A673 (cell line): ENCODE measurements around the gene MAT2B. TPM values are rescaled to one million over a fixed set of nuclear protein-coding genes. Genes with fewer than 3 reads are reported as not detected.

ENCODE experiments used
- BruUV-seq: library from RNA; stranded (reverse); fragments of 400-500 nt; replicated peaks from 2 replicates; lab custom pipeline; 2021; lab: Mats Ljungman, UMichigan
- CTCF ChIA-PET: fragments of 300-600 bp; sonication (Branson Sonifier 250); formaldehyde crosslinking; loops from one replicate; lab custom pipeline; 2022; ENCODE audit warnings: antibody characterized with exemption; lab: Charles Lee
- POLR2A ChIA-PET: fragments of 300-600 bp; sonication (Branson Sonifier 250); formaldehyde crosslinking; loops from one replicate; lab custom pipeline; 2022; ENCODE audit warnings: antibody characterized with exemption; ENCODE audit not compliant: low non-redundant PET; lab: Charles Lee
- DNase-seq: peaks from one replicate; pipeline ENCODE4 v3.0.0-alpha.2; 2015; ENCODE audit warnings: low spot score
- H3K27ac ChIP-seq: fragments of 200-600 bp; sonication (generic); 2 replicates; pipeline ENCODE4 v1.5.1; 2016; ENCODE audit warnings: mixed run types, low read depth, mild to moderate bottlenecking, mixed read lengths, antibody characterized with exemption, low read length; ENCODE audit not compliant: poor library complexity, severe bottlenecking
- H3K27me3 ChIP-seq: fragments of 200-600 bp; sonication (generic); replicated peaks from 2 replicates; pipeline ENCODE4 v1.6.1; 2017; ENCODE audit warnings: mixed run types, low read depth, mild to moderate bottlenecking, mixed read lengths, antibody characterized with exemption, low read length; ENCODE audit not compliant: insufficient read depth, poor library complexity
- H3K36me3 ChIP-seq: fragments of 200-600 bp; sonication (generic); 2 replicates; pipeline ENCODE4 v1.6.1; 2016; ENCODE audit warnings: mixed run types, mild to moderate bottlenecking, mixed read lengths, antibody characterized with exemption, low read length; ENCODE audit not compliant: insufficient read depth, poor library complexity, severe bottlenecking
- H3K4me1 ChIP-seq: fragments of 200-600 bp; sonication (generic); 2 replicates; pipeline ENCODE4 v1.6.1; 2017; ENCODE audit warnings: mixed run types, mild to moderate bottlenecking, mixed read lengths, antibody characterized with exemption, low read length; ENCODE audit not compliant: insufficient read depth, poor library complexity, severe bottlenecking
- H3K4me3 ChIP-seq: fragments of 200-600 bp; sonication (generic); 2 replicates; pipeline ENCODE4 v1.5.1; 2016; ENCODE audit warnings: low read depth, mixed run types, mild to moderate bottlenecking, mixed read lengths, low read length; ENCODE audit not compliant: poor library complexity, severe bottlenecking
- H3K9me3 ChIP-seq: fragments of 200-600 bp; sonication (generic); 2 replicates; pipeline ENCODE4 v1.6.1; 2016; ENCODE audit warnings: mixed run types, low read depth, mild to moderate bottlenecking, mixed read lengths, antibody characterized with exemption, low read length; ENCODE audit not compliant: poor library complexity, severe bottlenecking
- CTCF ChIP-seq: fragments of 300-800, 200-600 bp; sonication (generic); conservative IDR thresholded peaks from 2 replicates; pipeline ENCODE4 v1.5.1; 2017; ENCODE audit warnings: low read depth, mild to moderate bottlenecking, antibody characterized with exemption, low read length, moderate library complexity, mixed read lengths
- EZH2 ChIP-seq: fragments of 200-600 bp; sonication (generic); IDR thresholded peaks from 2 replicates; pipeline ENCODE4 v1.6.1; 2017; ENCODE audit warnings: borderline replicate concordance, low read depth, mild to moderate bottlenecking, mixed read lengths, antibody characterized with exemption, low read length; ENCODE audit not compliant: poor library complexity, severe bottlenecking
- intact Hi-C: fragments of 100-400 bp; cut with micrococcal nuclease; formaldehyde crosslinking; loops from one replicate; pipeline ENCODE4 v1.10.0; 2022; ENCODE audit not compliant: unreplicated experiment
- total RNA-seq: library from RNA; stranded (reverse); gene quantifications from 2 replicates; pipeline ENCODE4 v1.2.3, GENCODE V29; 2021

Gene MAT2B
- total RNA-seq, 1 experiment from 2014 or later = 49.9 TPM

GRCh38 chr5:163532171-163533084 lies 27.0 kb downstream of the MAT2B start:
- no TSS peak for BruUV-seq
- TF ChIP-seq CTCF (no peak), EZH2 (no peak)
- ChIA-PET CTCF (no interaction called here), POLR2A (no interaction called here)
- no peaks in the 10 kb centered on the region for H3K36me3 ChIP-seq
- no peaks in the 10 kb centered on the region for H3K9me3 ChIP-seq
- H3K4me1 ChIP-seq = no peaks in the 10 kb centered on the region
- intact Hi-C loops = no loop called here
- no peak overlapping the region for H3K4me3 ChIP-seq
- no peak for DNase-seq
- no peaks in the 10 kb centered on the region for H3K27me3 ChIP-seq
- no peak overlapping the region for H3K27ac ChIP-seq

GRCh38 chr5:163533223-163533622 lies 27.8 kb downstream of the MAT2B start:
- intact Hi-C loops = no loop called here
- Histone ChIP-seq H3K27ac (no peak overlapping the region), H3K4me1 (no peaks in the 10 kb centered on the region), H3K9me3 (no peaks in the 10 kb centered on the region), H3K4me3 (no peak overlapping the region), H3K36me3 (no peaks in the 10 kb centered on the region), H3K27me3 (no peaks in the 10 kb centered on the region)
- no TSS peak for BruUV-seq
- DNase-seq = no peak
- ChIA-PET POLR2A (no interaction called here), CTCF (no interaction called here)
- TF ChIP-seq CTCF (no peak), EZH2 (no peak)

- no TSS peak for BruUV-seq
- Histone ChIP-seq H3K36me3 (no peaks in the 10 kb centered on the region), H3K27ac (no peak overlapping the region), H3K4me3 (no peak overlapping the region), H3K4me1 (no peaks in the 10 kb centered on the region), H3K9me3 (no peaks in the 10 kb centered on the region), H3K27me3 (no peaks in the 10 kb centered on the region)
- intact Hi-C loops = no loop called here
- no peak for TF ChIP-seq CTCF
- TF ChIP-seq EZH2 = no peak
- POLR2A ChIA-PET = no interaction called here
- CTCF ChIA-PET = no interaction called here
- no peak for DNase-seq
Measured at GRCh38 chr5:163534492-163535094, 29.2 kb downstream of the MAT2B start.
